Epithelial cell of alveolus of lung (primary cell): ENCODE results near the gene CCDC30. TPM values are rescaled to one million over a fixed set of nuclear protein-coding genes. Genes with fewer than 3 reads are reported as not detected.

Experiments
- total RNA-seq: library from RNA; depleted of rRNA; stranded (reverse); fragments of >200 nt; gene quantifications from 2 replicates; pipeline ENCODE4 v1.2.1, GENCODE V29; 2015

The CCDC30 gene
- total RNA-seq = 0.13 and 0.96 TPM in 2 replicates

GRCh38 chr1:42462828-42463763 lies at the start of gene CCDC30:
TSS of gene CCDC30 (plus strand) at chr1:42463286. CDS start at chr1:42480552, 17,266 bp downstream.

GRCh38 chr1:42456010-42456753 lies 6.9 kb upstream of the CCDC30 start, which contains the start of the genes PPCS and ZMYND12:
TSS of gene PPCS (plus strand) at chr1:42456543. CDS start at chr1:42456566, 23 bp downstream.
TSS of gene ZMYND12 (minus strand) at chr1:42456022. CDS start at chr1:42455997, 25 bp downstream.

GRCh38 chr1:42657981-42658876 lies 195.1 kb downstream of the CCDC30 start, which contains the start of gene PPIH:
TSS of gene PPIH (plus strand) at chr1:42658423. CDS start at chr1:42658447, 24 bp downstream.

GRCh38 chr1:42681741-42682483 lies 218.8 kb downstream of the CCDC30 start, which contains the start of gene YBX1:
TSS of gene YBX1 (plus strand) at chr1:42682418. CDS start at chr1:42682566, 148 bp downstream.

Other genes starting within 250 kb of the CCDC30 start
- 18.6 and 25.5 TPM in 2 replicates for gene FOXJ3, start 128.1 kb upstream of the CCDC30 start, total RNA-seq
- gene RIMKLA, start 82.5 kb upstream of the CCDC30 start, total RNA-seq = 0.13 TPM in 1 of 2 replicates, not detected in the other
- 0.26 and 0.96 TPM in 2 replicates for gene ZMYND12, start 7.3 kb upstream of the CCDC30 start, total RNA-seq
- 45.9 and 66.8 TPM in 2 replicates for gene PPCS, start 6.7 kb upstream of the CCDC30 start, total RNA-seq
- gene PPIH, start 195.1 kb downstream of the CCDC30 start, total RNA-seq = 38.1 and 51.3 TPM in 2 replicates
- 388 and 812 TPM in 2 replicates for gene YBX1, start 219.1 kb downstream of the CCDC30 start, total RNA-seq